Subcutaneous abdominal adipose tissue (tissue), 5 donors: ENCODE data around the gene BAIAP2L1.

Experiments
- H3K27ac ChIP-seq: one replicate; pipeline ENCODE4 v1.7.0; 2013; ENCODE audit warnings: low read depth, mild to moderate bottlenecking, inconsistent platforms, low read length, moderate library complexity
- H3K27me3 ChIP-seq, 5 donors: one replicate each; pipeline ENCODE4 v1.7.0; 2013; ENCODE audit warnings: low read length in 5 of 5, inconsistent platforms in 1 of 5; ENCODE audit not compliant: control insufficient read depth in 5 of 5, insufficient read depth in 4 of 5
- H3K36me3 ChIP-seq, 5 donors: one replicate each; pipeline ENCODE4 v1.7.0; 2013; ENCODE audit warnings: low read length in 5 of 5; ENCODE audit not compliant: control insufficient read depth in 5 of 5, insufficient read depth in 5 of 5
- H3K4me1 ChIP-seq, 5 donors: one replicate each; pipeline ENCODE4 v1.7.0; 2013; ENCODE audit warnings: low read length in 5 of 5, mild to moderate bottlenecking in 3 of 5, moderate library complexity in 1 of 5; ENCODE audit not compliant: control insufficient read depth in 5 of 5, insufficient read depth in 5 of 5
- H3K4me3 ChIP-seq, 5 donors: one replicate each; pipeline ENCODE4 v1.7.0; 2013; ENCODE audit warnings: low read length in 5 of 5, low read depth in 1 of 5
- H3K9ac ChIP-seq, 5 donors: one replicate each; pipeline ENCODE4 v1.7.0; 2013; ENCODE audit warnings: low read length in 5 of 5, mild to moderate bottlenecking in 4 of 5, moderate library complexity in 3 of 5
- H3K9me3 ChIP-seq, 5 donors: one replicate each; pipeline ENCODE4 v1.7.0; 2013; ENCODE audit warnings: low read length in 5 of 5; ENCODE audit not compliant: control insufficient read depth in 5 of 5
- donor health status: healthy.
- donor health status: healthy.
- donor health status: healthy.
- donor health status: healthy.
- donor health status: healthy.

Gene BAIAP2L1

DNA sequence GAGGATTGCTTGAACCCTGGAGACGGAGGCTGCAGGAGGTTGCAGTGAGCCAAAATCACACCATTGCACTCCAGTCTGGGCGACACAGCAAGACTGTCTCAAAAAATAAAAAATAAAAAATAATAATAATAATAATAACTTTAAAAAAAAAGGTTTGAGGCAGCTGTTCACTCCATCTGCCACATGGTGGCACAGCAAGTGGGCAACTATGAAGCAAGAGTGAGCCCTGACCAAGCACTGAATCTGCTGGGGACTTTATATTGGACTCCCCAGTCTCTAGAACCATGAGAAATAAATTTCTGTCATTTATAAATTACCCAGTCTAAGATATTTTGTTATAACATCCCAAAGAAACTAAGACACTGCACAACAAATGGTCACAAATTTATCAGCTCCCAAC, 134.1 kb downstream of the BAIAP2L1 start:
- no peaks in the 10 kb centered on the region for H3K27me3 ChIP-seq
- H3K36me3 ChIP-seq, result peaks cover 0 to 2% (median 0%) of the 10 kb centered on the region in 5 donors
- no peaks in the 10 kb centered on the region for H3K4me1 ChIP-seq
- no peaks in the 10 kb centered on the region for H3K9me3 ChIP-seq
- H3K27ac ChIP-seq, result no peak overlapping the region
- H3K4me3 ChIP-seq, result no peak overlapping the region
- H3K9ac ChIP-seq, result no peak overlapping the region

DNA sequence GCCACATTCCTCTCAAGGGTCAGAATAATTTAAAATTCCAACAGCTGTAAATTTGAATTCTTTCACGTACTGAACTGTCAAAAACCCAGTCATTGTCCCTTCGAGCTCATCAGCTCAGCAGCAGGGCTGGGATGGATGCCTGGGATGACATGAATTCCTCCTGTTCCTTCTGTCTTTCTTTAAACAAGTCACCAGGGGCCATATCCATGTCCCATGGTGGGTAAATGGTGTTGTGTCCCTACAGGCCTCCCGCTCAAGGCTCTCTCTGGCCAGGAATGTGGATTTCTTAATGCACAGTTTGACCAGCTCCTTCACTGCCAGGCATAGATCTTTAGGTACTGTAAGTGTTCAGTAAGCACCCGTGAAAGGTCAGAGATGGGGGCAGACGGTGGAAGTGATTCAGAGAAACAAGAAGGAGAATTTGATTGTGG, 135.0 kb downstream of the BAIAP2L1 start:
- H3K36me3 ChIP-seq, result peaks cover 0 to 11% (median 7%) of the 10 kb centered on the region in 5 donors
- H3K27me3 ChIP-seq, result no peaks in the 10 kb centered on the region
- H3K9ac ChIP-seq, result peak overlapping the region in 1 of 5 donors; percentile 25
- H3K4me3 ChIP-seq, result no peak overlapping the region
- H3K4me1 ChIP-seq, result no peaks in the 10 kb centered on the region
- no peaks in the 10 kb centered on the region for H3K9me3 ChIP-seq
- H3K27ac ChIP-seq, result no peak overlapping the region

DNA sequence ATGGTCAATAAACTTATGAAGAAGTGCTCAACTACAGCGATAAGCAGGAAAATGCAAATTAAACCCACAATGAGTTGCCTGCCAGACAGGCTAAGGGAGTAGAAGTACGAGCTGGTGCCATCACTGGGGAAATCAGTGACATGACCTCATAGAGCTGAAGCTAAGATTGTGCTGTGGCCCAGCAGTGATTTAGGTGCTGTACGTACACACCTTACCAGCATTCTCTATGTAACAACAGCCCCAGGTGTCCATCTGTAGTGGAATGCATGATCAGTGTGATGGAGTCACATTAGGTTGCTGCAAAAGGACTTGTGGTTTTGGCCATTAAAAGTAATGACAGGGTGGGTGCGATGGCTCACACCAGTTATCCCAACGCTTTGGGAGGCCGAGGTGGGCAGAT, 143.2 kb downstream of the BAIAP2L1 start:
- H3K9ac ChIP-seq, result no peak overlapping the region
- no peaks in the 10 kb centered on the region for H3K27me3 ChIP-seq
- H3K36me3 ChIP-seq, result peaks cover 0 to 26% (median 18%) of the 10 kb centered on the region in 5 donors
- H3K4me1 ChIP-seq, result peaks cover 0 to 8% (median 7%) of the 10 kb centered on the region in 5 donors
- no peak overlapping the region for H3K4me3 ChIP-seq
- no peak overlapping the region for H3K27ac ChIP-seq
- no peaks in the 10 kb centered on the region for H3K9me3 ChIP-seq

DNA sequence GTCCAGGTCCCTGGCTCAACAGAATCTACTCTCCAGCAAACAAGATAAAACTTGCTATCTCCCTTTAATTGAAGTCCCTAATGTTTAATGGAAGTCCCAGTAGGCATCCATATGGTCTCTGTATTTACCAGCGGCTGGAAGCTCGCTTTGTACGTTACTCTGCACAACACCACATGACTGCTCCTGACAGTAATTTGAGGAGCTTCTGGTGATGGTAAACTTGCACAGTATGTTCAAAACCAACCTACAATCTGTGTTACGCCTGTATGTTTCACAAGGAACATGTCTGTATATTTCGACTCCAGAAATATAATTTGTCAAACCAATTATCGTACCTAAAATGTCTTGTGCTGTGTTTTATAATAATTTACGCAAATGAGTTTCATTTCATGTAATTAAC, 144.5 kb downstream of the BAIAP2L1 start:
- Histone ChIP-seq H3K27ac (no peak overlapping the region), H3K36me3 (peaks cover 0 to 22% (median 15%) of the 10 kb centered on the region in 5 donors), H3K4me1 (peaks cover 2 to 18% (median 14%) of the 10 kb centered on the region in 5 donors), H3K9ac (no peak overlapping the region), H3K9me3 (no peaks in the 10 kb centered on the region), H3K27me3 (no peaks in the 10 kb centered on the region), H3K4me3 (no peak overlapping the region)

DNA sequence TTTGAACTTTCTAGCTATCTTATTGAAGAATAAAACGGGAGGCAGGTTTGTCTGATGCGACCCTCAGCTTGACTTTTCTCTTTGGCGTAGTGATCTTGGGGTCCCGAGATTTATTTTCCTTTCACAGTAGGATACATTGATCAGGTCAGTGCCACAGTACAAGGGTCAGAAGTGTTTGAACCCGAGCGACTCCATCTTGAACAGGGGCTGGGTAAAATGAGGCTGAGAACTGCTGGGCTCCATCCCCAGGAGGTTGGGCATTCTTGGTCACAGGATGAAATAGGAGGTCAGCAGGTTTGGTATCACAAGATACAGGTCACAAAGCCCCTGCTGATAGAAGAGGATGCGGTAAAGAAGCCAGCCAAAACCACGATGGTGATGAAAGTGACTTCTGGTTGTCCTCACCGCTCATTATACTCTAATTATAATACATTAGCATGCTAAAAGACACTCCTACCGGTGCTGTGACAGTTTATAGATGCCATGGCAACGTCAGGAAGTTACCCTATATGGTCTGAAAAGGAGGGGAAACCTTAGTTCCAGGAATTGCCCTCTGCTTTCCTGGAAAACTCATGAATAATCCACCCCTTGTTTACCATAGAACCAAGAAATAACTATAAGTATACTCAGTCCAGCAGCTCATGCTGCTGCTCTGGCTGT, 145.8 kb downstream of the BAIAP2L1 start:
- Histone ChIP-seq H3K4me3 (no peak overlapping the region), H3K36me3 (peaks cover 0 to 15% (median 9%) of the 10 kb centered on the region in 5 donors), H3K9me3 (no peaks in the 10 kb centered on the region), H3K9ac (no peak overlapping the region), H3K27ac (no peak overlapping the region), H3K27me3 (no peaks in the 10 kb centered on the region), H3K4me1 (peaks cover 2 to 31% (median 25%) of the 10 kb centered on the region in 5 donors)

DNA sequence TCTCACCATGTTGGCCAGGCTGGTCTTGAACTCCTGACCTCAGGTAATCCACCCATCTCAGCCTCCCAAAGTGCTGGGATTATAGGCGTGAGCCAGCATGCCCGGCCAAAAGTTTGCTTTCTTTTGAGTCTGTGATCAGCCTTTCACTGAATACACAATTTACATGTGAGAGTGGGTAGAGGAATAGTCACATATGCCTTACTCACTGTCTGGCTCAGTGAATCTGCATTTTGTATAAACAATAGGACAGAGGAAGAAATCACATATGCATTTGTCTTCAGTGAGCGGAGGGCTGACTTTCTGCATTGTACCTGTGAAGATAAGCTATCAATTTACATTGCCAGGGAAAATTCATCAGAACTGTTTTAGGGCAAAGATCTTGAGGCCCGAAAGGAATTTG, 146.4 kb downstream of the BAIAP2L1 start:
- Histone ChIP-seq H3K4me3 (no peak overlapping the region), H3K9me3 (no peaks in the 10 kb centered on the region), H3K36me3 (peaks cover 0 to 15% (median 9%) of the 10 kb centered on the region in 5 donors), H3K27me3 (no peaks in the 10 kb centered on the region), H3K27ac (no peak overlapping the region), H3K9ac (no peak overlapping the region), H3K4me1 (peaks cover 2 to 36% (median 27%) of the 10 kb centered on the region in 5 donors)

DNA sequence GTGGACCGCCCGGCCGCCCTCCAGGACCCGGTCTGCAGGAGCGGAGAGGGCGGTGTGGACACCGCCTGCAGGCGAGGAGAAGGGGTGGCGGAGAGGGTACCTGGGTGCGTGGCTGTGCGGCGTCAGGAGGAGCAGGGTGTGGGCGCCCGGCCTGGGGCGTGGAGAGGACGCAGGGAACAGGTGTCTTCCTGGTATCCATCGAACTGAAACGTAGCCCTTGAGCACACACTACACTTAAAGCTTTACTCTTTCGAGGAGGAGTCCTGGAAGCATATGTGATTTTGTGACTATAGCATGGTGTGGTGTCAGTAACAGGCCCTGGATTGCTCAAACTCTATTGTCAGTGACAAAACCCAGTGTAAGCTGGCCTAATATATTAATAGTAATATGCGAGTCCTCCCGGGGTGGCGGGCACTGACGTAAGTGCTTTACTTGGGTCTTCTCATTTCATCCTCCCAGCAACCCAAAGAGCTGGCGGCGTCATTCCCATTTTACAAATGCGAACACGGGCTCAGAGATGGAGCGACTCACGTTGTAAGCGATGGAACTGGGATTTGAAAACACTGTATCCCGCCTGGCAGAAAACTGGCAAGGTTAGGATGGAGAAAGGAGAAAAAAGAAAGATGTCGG, 148.3 kb downstream of the BAIAP2L1 start:
- no peaks in the 10 kb centered on the region for H3K27me3 ChIP-seq
- peaks cover 0 to 13% (median 7%) of the 10 kb centered on the region in 5 donors for H3K36me3 ChIP-seq
- H3K4me1 ChIP-seq, result peaks cover 2 to 52% (median 34%) of the 10 kb centered on the region in 5 donors
- H3K9ac ChIP-seq, result peak overlapping the region in 4 of 5 donors; percentile 36 to 75 (median 68)
- peak overlapping the region; percentile 84 to 98 (median 94) for H3K4me3 ChIP-seq
- no peaks in the 10 kb centered on the region for H3K9me3 ChIP-seq
- peak overlapping the region; percentile 76 for H3K27ac ChIP-seq

DNA sequence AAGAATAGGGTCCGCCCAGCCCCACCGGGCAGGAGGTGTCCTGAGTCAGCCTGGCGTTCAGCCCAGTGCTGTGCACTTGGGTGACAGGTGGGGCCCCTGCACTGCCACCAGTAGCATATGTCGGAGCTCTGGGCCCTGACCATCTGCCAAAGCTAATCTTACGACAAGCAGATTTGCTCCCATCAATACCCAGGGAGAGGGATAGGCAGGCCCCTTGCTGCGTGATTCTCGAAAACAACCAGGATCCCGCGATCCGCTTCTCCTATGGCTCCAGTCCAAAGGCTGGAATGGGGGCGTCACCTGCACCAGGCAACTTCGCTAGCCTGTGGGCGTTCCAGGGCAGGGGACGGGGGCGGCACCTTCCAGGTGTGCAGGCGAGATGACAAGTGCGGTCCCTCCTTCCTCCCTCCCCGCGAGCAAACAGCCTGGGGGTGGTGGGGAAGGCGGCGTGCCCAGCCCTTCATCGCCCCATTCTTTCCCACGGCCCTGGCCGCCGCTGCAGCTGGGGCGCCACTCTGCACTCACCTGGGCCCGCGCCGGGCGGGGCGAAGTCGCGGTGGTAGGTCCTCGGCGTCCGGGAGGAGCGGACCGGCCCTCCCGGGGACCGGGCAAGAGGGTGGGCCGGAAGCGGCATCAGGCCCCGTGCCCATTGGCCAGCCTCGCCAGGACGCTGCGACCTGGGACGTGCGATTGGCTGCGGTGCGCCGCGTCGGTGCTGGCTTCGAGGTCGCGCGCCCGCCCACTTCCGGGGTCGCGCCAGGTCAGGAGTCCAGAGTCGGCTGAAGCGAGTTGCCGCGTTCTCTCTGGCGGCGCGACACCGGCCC, 149.1 kb downstream of the BAIAP2L1 start, which contains the start of gene TECPR1:
TSS of gene TECPR1 (minus strand) at position 632 of the 824 bp plus-strand sequence. CDS start 6,086 bp downstream, outside the sequence.
- H3K27ac ChIP-seq, result peak within 1 kb of the TSS; percentile 76
- peaks cover 0 to 9% (median 3%) of the 10 kb centered on the region in 5 donors for H3K36me3 ChIP-seq

DNA sequence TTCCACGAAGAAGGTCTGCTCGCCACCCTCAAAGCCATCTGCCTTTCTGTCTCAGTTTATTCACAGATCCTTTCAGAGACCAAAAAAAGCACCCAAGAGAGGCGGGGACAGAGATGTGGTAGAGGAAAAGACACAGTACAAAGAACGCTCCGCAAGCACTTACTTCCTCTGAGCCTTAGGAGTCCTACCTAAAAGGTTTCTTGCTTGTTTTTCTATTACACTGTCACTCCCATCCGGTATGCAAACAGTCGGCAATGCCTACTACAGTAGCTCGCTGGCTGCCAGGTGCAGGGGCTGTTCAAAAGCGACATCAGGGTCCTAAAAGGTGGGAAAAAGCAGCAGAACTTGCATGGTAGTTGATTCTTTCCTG, 149.7 kb downstream of the BAIAP2L1 start:
- Histone ChIP-seq H3K9ac (peak overlapping the region in 4 of 5 donors; percentile 63 to 89 (median 80)), H3K4me1 (peaks cover 2 to 54% (median 34%) of the 10 kb centered on the region in 5 donors), H3K27ac (peak overlapping the region; percentile 76), H3K9me3 (no peaks in the 10 kb centered on the region), H3K36me3 (peaks cover 0 to 3% (median 0%) of the 10 kb centered on the region in 5 donors), H3K4me3 (peak overlapping the region; percentile 69 to 98 (median 94)), H3K27me3 (no peaks in the 10 kb centered on the region)

More for the DNA sequence above, 149.1 kb downstream of the BAIAP2L1 start, which contains the start of gene TECPR1:
- Histone ChIP-seq H3K4me3 (peak within 1 kb of the TSS; percentile 84 to 98 (median 94)), H3K9me3 (no peaks in the 10 kb centered on the region), H3K27me3 (no peaks in the 10 kb centered on the region), H3K4me1 (peaks cover 2 to 54% (median 34%) of the 10 kb centered on the region in 5 donors), H3K9ac (peak within 1 kb of the TSS; percentile 63 to 89 (median 74))
